HEK293T (cell line): ENCODE measurements around the gene GPR146.

ENCODE experiments used
- CTCF ChIA-PET: fragments of 350-600 bp; formaldehyde crosslinking; extraction: SDS; loops from one replicate; lab custom pipeline; 2021; ENCODE audit warnings: antibody characterized with exemption, inconsistent platforms; lab: Yijun Ruan, JAX
- POLR2A ChIA-PET: fragments of 350-600 bp; formaldehyde crosslinking; extraction: SDS; loops from one replicate; lab custom pipeline; 2020; ENCODE audit warnings: antibody characterized with exemption, inconsistent platforms; lab: Yijun Ruan, JAX
- DNase-seq: peaks from one replicate; pipeline ENCODE4 v3.0.0; 2012; ENCODE audit warnings: mixed read lengths; ENCODE audit errors: extremely low spot score
- ARNT ChIP-seq: fragments of 450-650 bp; IDR thresholded peaks from 2 replicates; pipeline ENCODE4 v1.6.1; 2017; ENCODE audit warnings: mild to moderate bottlenecking
- BHLHE40 ChIP-seq: fragments of 450-650 bp; IDR thresholded peaks from 2 replicates; pipeline ENCODE4 v1.6.1; 2016; ENCODE audit warnings: mild to moderate bottlenecking, moderate library complexity, borderline replicate concordance
- CTBP1 ChIP-seq: fragments of 450-650 bp; IDR thresholded peaks from 2 replicates; pipeline ENCODE4 v1.6.1; 2016; ENCODE audit warnings: borderline replicate concordance
- ELF4 ChIP-seq: fragments of 450-650 bp; IDR thresholded peaks from 2 replicates; pipeline ENCODE4 v1.6.1; 2017; ENCODE audit warnings: antibody characterized with exemption
- FOXA1 ChIP-seq: fragments of 450-650 bp; IDR thresholded peaks from 2 replicates; pipeline ENCODE4 v1.6.1; 2016; ENCODE audit warnings: mild to moderate bottlenecking
- FOXM1 ChIP-seq: fragments of 450-650 bp; IDR thresholded peaks from 2 replicates; pipeline ENCODE4 v1.6.1; 2017; ENCODE audit warnings: mild to moderate bottlenecking, borderline replicate concordance
- HDGF ChIP-seq: fragments of 450-650 bp; IDR thresholded peaks from 2 replicates; pipeline ENCODE4 v1.6.1; 2017; ENCODE audit warnings: antibody characterized with exemption, borderline replicate concordance
- L3MBTL2 ChIP-seq: fragments of 450-650 bp; conservative IDR thresholded peaks from 2 replicates; pipeline ENCODE4 v1.6.1; 2016; ENCODE audit warnings: mild to moderate bottlenecking
- LEF1 ChIP-seq: fragments of 450-650 bp; IDR thresholded peaks from 2 replicates; pipeline ENCODE4 v1.6.1; 2017; ENCODE audit warnings: mild to moderate bottlenecking, borderline replicate concordance
- NFRKB ChIP-seq: fragments of 450-650 bp; IDR thresholded peaks from 2 replicates; pipeline ENCODE4 v1.6.1; 2016; ENCODE audit warnings: mild to moderate bottlenecking, moderate library complexity
- PKNOX1 ChIP-seq: fragments of 450-650 bp; IDR thresholded peaks from 2 replicates; pipeline ENCODE4 v1.6.1; 2016
- SP1 ChIP-seq: fragments of 450-650 bp; IDR thresholded peaks from 2 replicates; pipeline ENCODE4 v1.6.1; 2017
- SUZ12 ChIP-seq: fragments of 450-650 bp; IDR thresholded peaks from 2 replicates; pipeline ENCODE4 v1.6.1; 2016; ENCODE audit warnings: mild to moderate bottlenecking
- TARDBP ChIP-seq: fragments of 450-650 bp; IDR thresholded peaks from 2 replicates; pipeline ENCODE4 v1.6.1; 2016
- ZNF384 ChIP-seq: fragments of 450-650 bp; IDR thresholded peaks from 2 replicates; pipeline ENCODE4 v1.6.1; 2016

The GPR146 gene

GRCh38 chr7:1044189-1045068, at the start of gene GPR146:
GPR146 (plus strand) TSS chr7:1044546; CDS start chr7:1057516, 12,970 bp downstream.
- TF ChIP-seq L3MBTL2, result no peak
- TF ChIP-seq LEF1, result no peak
- TF ChIP-seq PKNOX1, result no peak
- no peak for TF ChIP-seq SP1
- TF ChIP-seq SUZ12, result no peak
- POLR2A ChIA-PET, result interaction anchor here (1.0 kb wide), 2 partner anchors 14 kb away, joined by 3 to 5 read pairs; no protein-coding TSS in a partner anchor
- CTCF ChIA-PET, result interaction anchor here (1.2 to 2.0 kb wide), 2 partner anchors 21 to 51 kb away, joined by 5 to 6 read pairs; no protein-coding TSS in a partner anchor
- peak; percentile 98 for DNase-seq

- TF ChIP-seq NFRKB, result no peak
- TF ChIP-seq FOXA1, result no peak
- no peak for TF ChIP-seq ARNT
- TF ChIP-seq PKNOX1, result no peak
- TF ChIP-seq LEF1, result no peak
- no peak for TF ChIP-seq BHLHE40
- TF ChIP-seq CTBP1, result no peak
- TF ChIP-seq ZNF384, result no peak
- TF ChIP-seq HDGF, result no peak
- DNase-seq, result no peak
- POLR2A ChIA-PET, result no interaction called here
- CTCF ChIA-PET, result interaction anchor here (0.6 to 3.1 kb wide), 9 partner anchors 20 to 227 kb away, joined by 3 to 47 read pairs (median 5); partner anchors contain the start of gene COX19
Observed at GRCh38 chr7:994592-995308, 49.6 kb upstream of the GPR146 start.

- POLR2A ChIA-PET, result no interaction called here
- TF ChIP-seq SUZ12 (no peak), SP1 (no peak), ARNT (no peak), BHLHE40 (no peak), CTBP1 (no peak), ZNF384 (no peak), PKNOX1 (no peak), FOXA1 (no peak), HDGF (no peak)
- no peak for DNase-seq
- CTCF ChIA-PET, result interaction anchor here (0.6 to 1.2 kb wide), 2 partner anchors 70 to 161 kb away, joined by 4 to 5 read pairs; no protein-coding TSS in a partner anchor
Observed at GRCh38 chr7:995571-995970, 48.8 kb upstream of the GPR146 start.

- POLR2A ChIA-PET, result no interaction called here
Observed at GRCh38 chr7:996079-996872, 48.1 kb upstream of the GPR146 start.

More at GRCh38 chr7:996079-996872, 48.1 kb upstream of the GPR146 start:
- TF ChIP-seq FOXM1 (no peak), TARDBP (no peak), NFRKB (no peak), SUZ12 (no peak), ELF4 (no peak), PKNOX1 (no peak)
- CTCF ChIA-PET, result no interaction called here
- DNase-seq, result no peak
